OCI-LY7 (cell line): Measurements from ENCODE around the gene ADAMTS7. TPM values are rescaled to one million over a fixed set of nuclear protein-coding genes. Genes with fewer than 3 reads are reported as not detected.
A peak's percentile ranks its signal among the peaks of the same experiment; 100 is the strongest.
"Not testable (repeated sequence)": the region's sequence is repeated elsewhere in the genome, so short reads cannot be mapped to it uniquely, and the experiment has no call there.

ENCODE experiments used
- BruUV-seq: library from RNA; stranded (reverse); fragments of 400-500 nt; replicated peaks from 2 replicates; lab custom pipeline; 2021; lab: Mats Ljungman, UMichigan
- CTCF ChIA-PET: fragments of 300-600 bp; sonication (Branson Sonifier 250); formaldehyde crosslinking; loops from one replicate; lab custom pipeline; 2022; ENCODE audit warnings: antibody characterized with exemption; ENCODE audit not compliant: unreplicated experiment; lab: Charles Lee
- POLR2A ChIA-PET: fragments of 300-600 bp; sonication (Branson Sonifier 250); formaldehyde crosslinking; loops from one replicate; lab custom pipeline; 2022; ENCODE audit warnings: antibody characterized with exemption; lab: Charles Lee
- DNase-seq: peaks from one replicate; pipeline ENCODE4 v3.0.0-alpha.2; 2015; ENCODE audit warnings: low spot score
- H2AFZ ChIP-seq: fragments of 200-600 bp; sonication (generic), shearing (Covaris generic); 2 replicates; pipeline ENCODE4 v1.6.1; 2014; ENCODE audit warnings: mild to moderate bottlenecking, antibody characterized with exemption, low read length, moderate library complexity
- H3K27ac ChIP-seq: fragments of 200-600 bp; sonication (generic); 2 replicates; pipeline ENCODE4 v1.5.1; 2014; ENCODE audit warnings: mixed run types, low read depth, mild to moderate bottlenecking, moderate library complexity, low read length, inconsistent platforms; ENCODE audit not compliant: poor library complexity, severe bottlenecking
- H3K36me3 ChIP-seq: fragments of 200-600 bp; sonication (generic); 2 replicates; pipeline ENCODE4 v1.6.1; 2014; ENCODE audit warnings: mild to moderate bottlenecking, antibody characterized with exemption, low read length, moderate library complexity, mixed read lengths; ENCODE audit not compliant: insufficient read depth
- H3K4me1 ChIP-seq: fragments of 200-600 bp; sonication (generic); 2 replicates; pipeline ENCODE4 v1.5.1; 2014; ENCODE audit warnings: mild to moderate bottlenecking, low read length; ENCODE audit not compliant: insufficient read depth, poor library complexity, severe bottlenecking
- H3K4me2 ChIP-seq: fragments of 200-600 bp; sonication (generic); 2 replicates; pipeline ENCODE4 v1.6.1; 2014; ENCODE audit warnings: mild to moderate bottlenecking, low read length
- H3K4me3 ChIP-seq: fragments of 200-600 bp; sonication (generic); 2 replicates; pipeline ENCODE4 v1.5.1; 2014; ENCODE audit warnings: mild to moderate bottlenecking, low read depth, low read length; ENCODE audit not compliant: poor library complexity, severe bottlenecking
- H3K79me2 ChIP-seq: fragments of 200-600 bp; sonication (generic); 2 replicates; pipeline ENCODE4 v1.6.1; 2016; ENCODE audit warnings: low read depth, mild to moderate bottlenecking, low read length, moderate library complexity, mixed read lengths; ENCODE audit not compliant: insufficient read depth
- H3K9me2 ChIP-seq: fragments of 200-600 bp; sonication (generic); 2 replicates; pipeline ENCODE4 v1.6.1; 2016; ENCODE audit warnings: mild to moderate bottlenecking, low read length, mixed read lengths; ENCODE audit not compliant: insufficient read depth
- H3K9me3 ChIP-seq: fragments of 200-600 bp; sonication (generic); 2 replicates; pipeline ENCODE4 v1.6.1; 2014; ENCODE audit warnings: mild to moderate bottlenecking, mixed run types, low read length, mixed read lengths
- H4K20me1 ChIP-seq: fragments of 200-600 bp; sonication (generic); 2 replicates; pipeline ENCODE4 v1.6.1; 2014; ENCODE audit warnings: mild to moderate bottlenecking, antibody characterized with exemption, low read length, moderate library complexity, mixed read lengths; ENCODE audit not compliant: insufficient read depth
- CTCF ChIP-seq: fragments of 200-600 bp; sonication (generic); conservative IDR thresholded peaks from 2 replicates; pipeline ENCODE4 v1.5.1; 2014; ENCODE audit warnings: mild to moderate bottlenecking, antibody characterized with exemption, low read length, moderate library complexity, mixed read lengths
- EZH2phosphoT487 ChIP-seq: fragments of 200-600 bp; sonication (generic); IDR thresholded peaks from 2 replicates; pipeline ENCODE4 v1.6.1; 2018; ENCODE audit warnings: low read depth, borderline replicate concordance, mild to moderate bottlenecking, mixed run types, antibody characterized with exemption, low read length, moderate library complexity, mixed read lengths
- intact Hi-C: fragments of 100-400 bp; cut with micrococcal nuclease; formaldehyde crosslinking; loops from one replicate; pipeline ENCODE4 v1.10.0; 2022; ENCODE audit not compliant: unreplicated experiment
- total RNA-seq, 2 experiments: library from RNA; depleted of rRNA in 1 of 2; stranded (reverse); fragments of >200 nt in 1 of 2; shearing (Covaris generic) in 1 of 2; gene quantifications; 2 replicates each; pipeline ENCODE4 v1.2.3, GENCODE V29; 2014 to 2022

ADAMTS7 gene
- total RNA-seq, 2 experiments from 2014 or later: 0.08 to 0.19 TPM

- TF ChIP-seq CTCF (no peak), EZH2phosphoT487 (no peak)
Observed at GRCh38 chr15:78766041-78766440, 45.2 kb downstream of the ADAMTS7 start.

GRCh38 chr15:78765154-78765860 is 46.0 kb downstream of the ADAMTS7 start:
- BruUV-seq, H3K79me2 ChIP-seq, H3K9me2 ChIP-seq, POLR2A ChIA-PET, H3K4me2 ChIP-seq, H3K4me3 ChIP-seq, H2AFZ ChIP-seq, H3K9me3 ChIP-seq, CTCF ChIA-PET, H3K27ac ChIP-seq, DNase-seq, H4K20me1 ChIP-seq, H3K36me3 ChIP-seq, intact Hi-C loops: not testable (repeated sequence)
- H3K4me1 ChIP-seq: peaks cover 39% of the 10 kb centered on the region

More at GRCh38 chr15:78766041-78766440, 45.2 kb downstream of the ADAMTS7 start:
- no peaks in the 10 kb centered on the region for H4K20me1 ChIP-seq
- no peak overlapping the region for H3K4me2 ChIP-seq
- no peaks in the 10 kb centered on the region for H3K9me3 ChIP-seq
- intact Hi-C loops: no loop called here
- no peaks in the 10 kb centered on the region for H3K9me2 ChIP-seq
- peaks cover 32% of the 10 kb centered on the region for H3K4me1 ChIP-seq
- no peak overlapping the region for H2AFZ ChIP-seq
- ChIA-PET CTCF (no interaction called here), POLR2A (no interaction called here)
- H3K36me3 ChIP-seq: no peaks in the 10 kb centered on the region
- no peak overlapping the region for H3K27ac ChIP-seq
- BruUV-seq: no TSS peak
- no peak for DNase-seq
- no peaks in the 10 kb centered on the region for H3K79me2 ChIP-seq
- no peak overlapping the region for H3K4me3 ChIP-seq

- H3K36me3 ChIP-seq, POLR2A ChIA-PET, H4K20me1 ChIP-seq, BruUV-seq, H3K4me3 ChIP-seq, H3K79me2 ChIP-seq, DNase-seq, H3K9me2 ChIP-seq, intact Hi-C loops, H3K27ac ChIP-seq, H2AFZ ChIP-seq, H3K4me2 ChIP-seq, H3K9me3 ChIP-seq, CTCF ChIA-PET: not testable (repeated sequence)
- TF ChIP-seq CTCF: 0 out of 2 replicates have a peak, but pooled peaks have one; percentile 15
- peaks cover 47% of the 10 kb centered on the region for H3K4me1 ChIP-seq
Observed at GRCh38 chr15:78764340-78765153, 46.7 kb downstream of the ADAMTS7 start.
